K562 (cell line): ENCODE results near the gene TEX54. TPM values are rescaled to one million over a fixed set of nuclear protein-coding genes. Genes with fewer than 3 reads are reported as not detected.

ENCODE experiments used
- ADNP ChIP-seq: fragments of 200-800 bp; sonication (Bioruptor generic); IDR thresholded peaks from 2 replicates; pipeline ENCODE4 v1.6.1; 2016; ENCODE audit warnings: missing genetic modification characterization, missing compliant biosample characterization
- ARID3A ChIP-seq: IDR thresholded peaks from 2 replicates; pipeline ENCODE4 v1.6.1; 2012; ENCODE audit warnings: low read depth, low read length, improper control_type of control experiment, borderline replicate concordance
- ATF7 ChIP-seq: fragments of 450-650 bp; IDR thresholded peaks from 2 replicates; pipeline ENCODE4 v1.7.1; 2014; ENCODE audit warnings: mild to moderate bottlenecking, moderate library complexity
- C11orf30 ChIP-seq: fragments of 450-650 bp; IDR thresholded peaks from 2 replicates; pipeline ENCODE4 v1.6.1; 2016; ENCODE audit warnings: low read depth, mild to moderate bottlenecking
- CHD2 ChIP-seq: IDR thresholded peaks from 2 replicates; pipeline ENCODE4 v1.6.1; 2011; ENCODE audit warnings: low read depth, low read length
- CREBBP ChIP-seq: IDR thresholded peaks from one replicate; pipeline ENCODE4 v1.6.1; 2012; ENCODE audit warnings: low read depth, mild to moderate bottlenecking, control low read depth, inconsistent platforms, low read length
- EWSR1 ChIP-seq: fragments of 450-650 bp; IDR thresholded peaks from 2 replicates; pipeline ENCODE4 v1.6.1; 2018; ENCODE audit warnings: borderline replicate concordance, mild to moderate bottlenecking, low read depth, moderate library complexity; ENCODE audit not compliant: partially characterized antibody
- GATAD2B ChIP-seq: fragments of 450-650 bp; IDR thresholded peaks from 2 replicates; pipeline ENCODE4 v1.6.1; 2017; ENCODE audit warnings: mild to moderate bottlenecking, borderline replicate concordance
- HNRNPL ChIP-seq: fragments of 200-400 bp; formaldehyde crosslinking; IDR thresholded peaks from 2 replicates; pipeline ENCODE4 v1.6.1; 2017; ENCODE audit warnings: low read depth, mild to moderate bottlenecking, low read length
- IRF1 ChIP-seq: sonication (generic); formaldehyde crosslinking; IDR thresholded peaks from 2 replicates; pipeline ENCODE4 v1.8.0; 2022; ENCODE audit warnings: missing genetic modification reagents, mild to moderate bottlenecking, borderline replicate concordance
- MCM2 ChIP-seq: fragments of 450-650 bp; IDR thresholded peaks from 2 replicates; pipeline ENCODE4 v1.6.1; 2017; ENCODE audit warnings: low read depth, mild to moderate bottlenecking
- NCOR1 ChIP-seq: fragments of 450-650 bp; IDR thresholded peaks from 2 replicates; pipeline ENCODE4 v1.6.1; 2016; ENCODE audit warnings: mild to moderate bottlenecking, moderate library complexity
- PCBP2 ChIP-seq: fragments of 200-400 bp; formaldehyde crosslinking; IDR thresholded peaks from 2 replicates; pipeline ENCODE4 v1.6.1; 2018; ENCODE audit warnings: low read length, low read depth, mild to moderate bottlenecking, moderate library complexity; ENCODE audit not compliant: poor library complexity, severe bottlenecking
- POLR2G ChIP-seq: fragments of 200-400 bp; formaldehyde crosslinking; IDR thresholded peaks from 2 replicates; pipeline ENCODE4 v1.6.1; 2017; ENCODE audit warnings: low read depth, mild to moderate bottlenecking, antibody characterized with exemption, low read length, moderate library complexity
- POU5F1 ChIP-seq: fragments of 150-350 bp; IDR thresholded peaks from 2 replicates; pipeline ENCODE4 v1.6.1; 2014; ENCODE audit warnings: borderline replicate concordance, low read length, low read depth, mild to moderate bottlenecking; ENCODE audit not compliant: partially characterized antibody
- SPI1 ChIP-seq: IDR thresholded peaks from 2 replicates; pipeline ENCODE4 v1.6.1; 2011; ENCODE audit warnings: low read depth, low read length, control low read depth, borderline replicate concordance
- TAF1 ChIP-seq: IDR thresholded peaks from 2 replicates; pipeline ENCODE4 v1.6.1; 2011; ENCODE audit warnings: mild to moderate bottlenecking, low read length, moderate library complexity; ENCODE audit not compliant: insufficient read depth, control insufficient read depth, severe bottlenecking; ENCODE audit errors: extremely low read depth
- TRIM24 ChIP-seq, 2 experiments: fragments of 450-650 bp; IDR thresholded peaks; 2 replicates each; pipeline ENCODE4 v1.6.1; 2016
- ZFPM2 ChIP-seq: fragments of 250-450 bp; sonication (Bioruptor Pico); IDR thresholded peaks from 2 replicates; pipeline ENCODE4 v1.5.1; 2022; ENCODE audit warnings: mild to moderate bottlenecking
- ZNF175 ChIP-seq: fragments of 200-800 bp; sonication (Bioruptor generic); IDR thresholded peaks from 2 replicates; pipeline ENCODE4 v1.6.1; 2016; ENCODE audit warnings: low read depth, mild to moderate bottlenecking, missing genetic modification characterization, missing compliant biosample characterization
- ZNF347 ChIP-seq: fragments of 450-650 bp; formaldehyde crosslinking; IDR thresholded peaks from 2 replicates; pipeline ENCODE4 v1.4.0; 2020; ENCODE audit warnings: low read depth, mild to moderate bottlenecking, moderate library complexity
- polyA plus RNA-seq, 8 experiments: library from polyadenylated mRNA; depleted of rRNA in 4 of 8; stranded (reverse) in 5 of 8; unstranded in 3 of 8; fragments of >200 nt; fragmentation: Nextera tagmentation in 2 of 8; fragmentation: Illumina TruSeq in 1 of 8; extraction: Ambion mirVana in 2 of 8; extraction: Trizol in 1 of 8; gene quantifications; 2 replicates each; pipeline versions ENCODE4 v1.2.1 to v1.2.3, GENCODE V29; 2011 to 2014; ENCODE audit warnings: inconsistent platforms in 1 of 8, missing spikeins in 1 of 8
- total RNA-seq, 7 experiments: library from RNA; depleted of rRNA in 6 of 7; stranded (reverse); fragments of >200 nt in 6 of 7; fragmentation: Illumina TruSeq in 2 of 7; extraction: Trizol in 2 of 7; gene quantifications; 2 replicates each; pipeline versions ENCODE4 v1.2.1 to v1.2.3, GENCODE V29; 2011 to 2021; ENCODE audit warnings: low replicate concordance in 1 of 7
- TF ChIP-seq, protein P1 (sequence below): fragments of 450-650 bp; IDR thresholded peaks from 2 replicates; pipeline ENCODE4 v1.6.1; 2017; ENCODE audit warnings: antibody characterized with exemption
- TF ChIP-seq, protein P2 (sequence below): fragments of 450-650 bp; formaldehyde crosslinking; IDR thresholded peaks from 2 replicates; pipeline ENCODE4 v1.4.0; 2022; ENCODE audit warnings: mild to moderate bottlenecking, moderate library complexity
- TF ChIP-seq, protein P3 (sequence below): fragments of 250-450 bp; sonication (Bioruptor Pico); IDR thresholded peaks from 2 replicates; pipeline ENCODE4 v1.8.0; 2021; ENCODE audit warnings: moderate library complexity, mild to moderate bottlenecking, inconsistent platforms

TEX54 gene
- total and polyA plus RNA-seq, 9 of the 15 experiments (the other 6 are each of a cell fraction or from before 2014, with no cell fraction given), result not detected

DNA sequence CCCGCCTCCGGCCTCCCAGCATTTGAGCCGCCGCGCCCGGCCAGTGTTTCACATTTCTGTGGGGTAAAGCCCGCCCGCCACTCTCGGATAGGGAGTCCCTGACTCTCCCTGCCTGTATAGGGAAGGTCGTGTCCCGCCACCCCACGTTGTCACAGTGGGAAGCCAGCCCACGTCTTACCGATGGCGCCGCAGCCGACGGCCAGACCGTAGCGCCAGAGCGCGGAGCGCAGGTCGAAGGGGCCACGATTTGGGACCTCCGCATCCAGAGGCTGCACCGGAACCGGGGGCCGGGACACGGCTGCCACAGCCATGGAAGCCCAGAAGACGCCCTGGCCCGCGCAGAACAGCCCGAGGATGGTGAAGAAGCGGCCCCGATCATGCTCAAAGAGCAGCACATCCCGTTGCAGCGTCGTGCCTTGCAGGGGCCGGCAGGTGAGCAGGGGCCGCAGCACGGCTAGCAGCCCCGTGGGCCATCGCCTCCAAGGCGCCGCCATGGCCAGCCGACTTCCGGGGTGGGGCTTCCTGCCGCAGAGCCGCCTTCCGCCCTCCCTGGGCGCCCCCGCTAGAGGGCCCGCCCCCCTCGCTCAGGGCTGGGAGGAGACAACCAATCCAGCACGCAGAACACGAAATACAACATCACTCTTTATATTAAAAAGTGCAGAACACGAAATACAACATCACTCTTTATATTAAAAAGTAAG is 41.0 kb downstream of the TEX54 start, which contains the start of gene TMEM223 (continued):
- TF ChIP-seq TRIM24 (IDR thresholded peaks at IDR 0.05) (no peak), CREBBP (no peak), POLR2G (peak; percentile 95), HNRNPL (no peak), ATF7 (peak; percentile 48), IRF1 (peak; percentile 78; the same call in 1 of the 2 replicates), NCOR1 (peak; percentile 38), ARID3A (0 out of 2 replicates have a peak, but pooled peaks have one; percentile 11), ADNP (tag) (no peak), TAF1 (peak; percentile 84), POU5F1 (no peak), SPI1 (0 out of 2 replicates have a peak, but pooled peaks have one; percentile 17), EWSR1 (no peak), C11orf30 (peak; percentile 86), CHD2 (no peak), MCM2 (no peak), ZNF347 (no peak), PCBP2 (no peak), ZFPM2 (CRISPR knock-in tag) (no peak), GATAD2B (no peak), ZNF175 (CRISPR knock-in tag) (no peak)
- TF ChIP-seq, protein P1, sequence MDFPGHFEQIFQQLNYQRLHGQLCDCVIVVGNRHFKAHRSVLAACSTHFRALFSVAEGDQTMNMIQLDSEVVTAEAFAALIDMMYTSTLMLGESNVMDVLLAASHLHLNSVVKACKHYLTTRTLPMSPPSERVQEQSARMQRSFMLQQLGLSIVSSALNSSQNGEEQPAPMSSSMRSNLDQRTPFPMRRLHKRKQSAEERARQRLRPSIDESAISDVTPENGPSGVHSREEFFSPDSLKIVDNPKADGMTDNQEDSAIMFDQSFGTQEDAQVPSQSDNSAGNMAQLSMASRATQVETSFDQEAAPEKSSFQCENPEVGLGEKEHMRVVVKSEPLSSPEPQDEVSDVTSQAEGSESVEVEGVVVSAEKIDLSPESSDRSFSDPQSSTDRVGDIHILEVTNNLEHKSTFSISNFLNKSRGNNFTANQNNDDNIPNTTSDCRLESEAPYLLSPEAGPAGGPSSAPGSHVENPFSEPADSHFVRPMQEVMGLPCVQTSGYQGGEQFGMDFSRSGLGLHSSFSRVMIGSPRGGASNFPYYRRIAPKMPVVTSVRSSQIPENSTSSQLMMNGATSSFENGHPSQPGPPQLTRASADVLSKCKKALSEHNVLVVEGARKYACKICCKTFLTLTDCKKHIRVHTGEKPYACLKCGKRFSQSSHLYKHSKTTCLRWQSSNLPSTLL, result no peak
- TF ChIP-seq, protein P2, sequence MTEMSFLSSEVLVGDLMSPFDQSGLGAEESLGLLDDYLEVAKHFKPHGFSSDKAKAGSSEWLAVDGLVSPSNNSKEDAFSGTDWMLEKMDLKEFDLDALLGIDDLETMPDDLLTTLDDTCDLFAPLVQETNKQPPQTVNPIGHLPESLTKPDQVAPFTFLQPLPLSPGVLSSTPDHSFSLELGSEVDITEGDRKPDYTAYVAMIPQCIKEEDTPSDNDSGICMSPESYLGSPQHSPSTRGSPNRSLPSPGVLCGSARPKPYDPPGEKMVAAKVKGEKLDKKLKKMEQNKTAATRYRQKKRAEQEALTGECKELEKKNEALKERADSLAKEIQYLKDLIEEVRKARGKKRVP, result no peak
- TF ChIP-seq, protein P3, sequence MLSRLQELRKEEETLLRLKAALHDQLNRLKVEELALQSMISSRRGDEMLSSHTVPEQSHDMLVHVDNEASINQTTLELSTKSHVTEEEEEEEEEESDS (CRISPR knock-in tag), result no peak
